Keratinocyte (primary cell): ENCODE data around the gene CNGA1. TPM values are rescaled to one million over a fixed set of nuclear protein-coding genes. Genes with fewer than 3 reads are reported as not detected.

Experiments used
- DNase-seq: peaks from one replicate; pipeline ENCODE4 v3.0.0-alpha.2; 2011; ENCODE audit warnings: low read depth, missing footprints, low spot score
- FAIRE-seq: peaks from 2 replicates; lab custom pipeline; 2011; peaks lifted over from hg19 to GRCh38; lab: Jason Lieb, UNC
- H2AFZ ChIP-seq: 2 replicates; pipeline ENCODE4 v1.6.0; 2012; ENCODE audit warnings: low read length, control low read depth, inconsistent platforms; ENCODE audit not compliant: control insufficient read depth
- H3K27ac ChIP-seq: 2 replicates; pipeline ENCODE4 v1.5.1; 2011; ENCODE audit warnings: low read length; ENCODE audit not compliant: control insufficient read depth, insufficient read depth
- H3K27me3 ChIP-seq: 3 replicates; pipeline ENCODE4 v1.6.0; 2011; ENCODE audit warnings: low read length; ENCODE audit not compliant: control insufficient read depth, insufficient read depth; ENCODE audit errors: extremely low read depth
- H3K36me3 ChIP-seq, 2 experiments: 2 replicates in 1 of 2; 3 replicates in 1 of 2; pipeline ENCODE4 v1.5.1; 2011; ENCODE audit warnings: low read length in 2 of 2, mild to moderate bottlenecking in 1 of 2; ENCODE audit not compliant: control insufficient read depth in 2 of 2, insufficient read depth in 2 of 2; ENCODE audit errors: extremely low read depth in 1 of 2
- H3K4me1 ChIP-seq: 3 replicates; pipeline ENCODE4 v1.5.1; 2011; ENCODE audit warnings: low read length; ENCODE audit not compliant: control insufficient read depth, insufficient read depth; ENCODE audit errors: extremely low read depth
- H3K4me2 ChIP-seq: 3 replicates; pipeline ENCODE4 v1.6.0; 2011; ENCODE audit warnings: low read depth, low read length; ENCODE audit not compliant: control insufficient read depth, insufficient read depth; ENCODE audit errors: extremely low read depth
- H3K4me3 ChIP-seq, 3 experiments: fragments of 200-600 bp in 1 of 3; sonication (generic) in 1 of 3; 2 replicates in 2 of 3; 3 replicates in 1 of 3; pipeline ENCODE4 v1.5.1; 2011 to 2016; ENCODE audit warnings: low read length in 3 of 3, mild to moderate bottlenecking in 3 of 3, control low read depth in 2 of 3, inconsistent platforms in 1 of 3, low read depth in 1 of 3, mixed read lengths in 1 of 3, mixed run types in 1 of 3, moderate library complexity in 1 of 3; ENCODE audit not compliant: control insufficient read depth in 2 of 3, insufficient read depth in 2 of 3; ENCODE audit errors: extremely low read depth in 1 of 3
- H3K79me2 ChIP-seq: 2 replicates; pipeline ENCODE4 v1.6.0; 2012; ENCODE audit warnings: low read length; ENCODE audit not compliant: control insufficient read depth, insufficient read depth
- H3K9ac ChIP-seq: 3 replicates; pipeline ENCODE4 v1.6.0; 2011; ENCODE audit warnings: low read length; ENCODE audit not compliant: control insufficient read depth, insufficient read depth; ENCODE audit errors: extremely low read depth
- H3K9me1 ChIP-seq: 3 replicates; pipeline ENCODE4 v1.6.0; 2011; ENCODE audit warnings: low read length; ENCODE audit not compliant: control insufficient read depth, insufficient read depth; ENCODE audit errors: extremely low read depth
- H3K9me3 ChIP-seq: 2 replicates; pipeline ENCODE4 v1.5.1; 2012; ENCODE audit warnings: low read depth, low read length; ENCODE audit not compliant: control insufficient read depth
- H4K20me1 ChIP-seq: 3 replicates; pipeline ENCODE4 v1.6.0; 2011; ENCODE audit warnings: low read length; ENCODE audit not compliant: control insufficient read depth, insufficient read depth; ENCODE audit errors: extremely low read depth
- EZH2 ChIP-seq: IDR thresholded peaks from one replicate; pipeline ENCODE4 v1.6.1; 2012; ENCODE audit warnings: inconsistent platforms, mild to moderate bottlenecking, low read length, moderate library complexity
- dilution Hi-C: fragments of 300-500 bp; cut with MboI; formaldehyde crosslinking; loops from one replicate; pipeline ENCODE4 v1.7.0; 2020; ENCODE audit warnings: low sequenced_read_pairs; ENCODE audit not compliant: extremely low pct_ligation_motif_present
- polyA plus RNA-seq, 5 experiments: library from polyadenylated mRNA; depleted of rRNA in 3 of 5; stranded (reverse) in 3 of 5; stranded (forward) in 1 of 5; unstranded in 1 of 5; fragments of >200 nt; gene quantifications; 1 replicate in 1 of 5; 2 replicates in 3 of 5; 3 replicates in 1 of 5; pipeline versions ENCODE4 v1.2.1 to v1.2.3, GENCODE V29; 2011 to 2012; ENCODE audit warnings: missing spikeins in 2 of 5, low read depth in 1 of 5, low replicate concordance in 1 of 5
- TF ChIP-seq, protein P1 (sequence below), 3 experiments: IDR thresholded peaks in 1 of 3; conservative IDR thresholded peaks in 1 of 3; optimal IDR thresholded peaks in 1 of 3; 2 replicates in 2 of 3; 3 replicates in 1 of 3; pipeline versions ENCODE3 to v1.5.1; 2011; ENCODE audit warnings: low read length in 3 of 3, mild to moderate bottlenecking in 3 of 3, moderate library complexity in 2 of 3, control low read depth in 1 of 3, inconsistent platforms in 1 of 3; ENCODE audit not compliant: insufficient read depth in 2 of 3; ENCODE audit errors: extremely low read depth in 1 of 3

CNGA1 gene
- polyA plus RNA-seq, 1 donor (not counting 4 experiments of a cell fraction or from before 2014, with no cell fraction given), result 0.58 TPM

DNA sequence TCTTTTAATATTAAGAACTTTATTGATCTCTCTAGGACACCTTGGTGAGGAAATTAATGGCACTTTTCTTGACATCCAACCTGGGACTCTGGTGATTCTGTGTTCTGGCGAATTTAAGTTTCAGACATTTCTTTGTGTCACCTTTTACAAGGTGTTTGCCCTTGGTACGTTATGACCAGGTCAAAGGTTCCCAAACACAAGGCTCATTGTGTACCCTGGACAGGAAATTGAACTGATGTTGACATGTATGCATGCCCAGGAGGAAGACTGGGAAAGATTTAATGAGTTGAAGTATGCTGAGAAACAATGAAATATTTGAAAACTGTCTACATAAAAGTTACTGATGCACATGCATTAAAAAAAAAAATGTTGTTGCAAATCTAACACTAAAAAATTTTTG lies 22.2 kb upstream of the CNGA1 start:
- FAIRE-seq (peak; percentile 34), DNase-seq (no peak)
- Histone ChIP-seq H3K9ac (no peak overlapping the region), H3K36me3 (peaks cover 3 to 7% of the 10 kb centered on the region in 2 experiments), H3K9me3 (no peaks in the 10 kb centered on the region), H2AFZ (no peak overlapping the region), H3K9me1 (no peaks in the 10 kb centered on the region), H4K20me1 (no peaks in the 10 kb centered on the region), H3K4me3 (no peak overlapping the region), H3K4me1 (no peaks in the 10 kb centered on the region), H3K27me3 (no peaks in the 10 kb centered on the region), H3K79me2 (no peaks in the 10 kb centered on the region), H3K4me2 (no peak overlapping the region), H3K27ac (no peak overlapping the region)
- no peak for TF ChIP-seq EZH2
- TF ChIP-seq, protein P1, sequence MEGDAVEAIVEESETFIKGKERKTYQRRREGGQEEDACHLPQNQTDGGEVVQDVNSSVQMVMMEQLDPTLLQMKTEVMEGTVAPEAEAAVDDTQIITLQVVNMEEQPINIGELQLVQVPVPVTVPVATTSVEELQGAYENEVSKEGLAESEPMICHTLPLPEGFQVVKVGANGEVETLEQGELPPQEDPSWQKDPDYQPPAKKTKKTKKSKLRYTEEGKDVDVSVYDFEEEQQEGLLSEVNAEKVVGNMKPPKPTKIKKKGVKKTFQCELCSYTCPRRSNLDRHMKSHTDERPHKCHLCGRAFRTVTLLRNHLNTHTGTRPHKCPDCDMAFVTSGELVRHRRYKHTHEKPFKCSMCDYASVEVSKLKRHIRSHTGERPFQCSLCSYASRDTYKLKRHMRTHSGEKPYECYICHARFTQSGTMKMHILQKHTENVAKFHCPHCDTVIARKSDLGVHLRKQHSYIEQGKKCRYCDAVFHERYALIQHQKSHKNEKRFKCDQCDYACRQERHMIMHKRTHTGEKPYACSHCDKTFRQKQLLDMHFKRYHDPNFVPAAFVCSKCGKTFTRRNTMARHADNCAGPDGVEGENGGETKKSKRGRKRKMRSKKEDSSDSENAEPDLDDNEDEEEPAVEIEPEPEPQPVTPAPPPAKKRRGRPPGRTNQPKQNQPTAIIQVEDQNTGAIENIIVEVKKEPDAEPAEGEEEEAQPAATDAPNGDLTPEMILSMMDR (optimal IDR thresholded peaks at IDR 0.05 in 1 of 3, IDR thresholded peaks at IDR 0.05 in 1 of 3, conservative IDR thresholded peaks at IDR 0.05 in 1 of 3; ENCODE audit: extremely low read depth in 1 of 3, insufficient read depth in 2 of 3, low read length in 3 of 3), result no peak
- dilution Hi-C loops, result no loop called here

DNA sequence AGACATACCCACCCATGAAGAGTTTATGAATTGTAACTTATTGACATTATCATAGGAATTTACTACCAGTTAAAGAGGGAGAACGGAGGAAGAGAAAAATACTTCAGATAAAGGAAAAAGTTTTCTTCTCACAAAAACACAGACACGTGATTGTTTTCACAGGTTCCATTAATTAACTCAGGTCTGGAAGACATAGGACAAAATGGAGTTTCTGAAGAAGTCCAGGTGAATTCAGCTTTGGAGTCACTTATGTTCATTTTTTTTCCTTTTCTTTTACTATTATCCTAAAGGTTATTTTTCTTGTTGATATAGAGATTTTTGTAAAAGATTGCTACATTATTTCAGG lies 20.6 kb upstream of the CNGA1 start:
- Histone ChIP-seq H4K20me1 (no peaks in the 10 kb centered on the region), H3K9me1 (no peaks in the 10 kb centered on the region), H3K27me3 (no peaks in the 10 kb centered on the region), H3K4me3 (no peak overlapping the region), H3K4me1 (no peaks in the 10 kb centered on the region), H3K27ac (no peak overlapping the region), H2AFZ (no peak overlapping the region), H3K4me2 (no peak overlapping the region), H3K36me3 (peaks cover 3 to 7% of the 10 kb centered on the region in 2 experiments), H3K79me2 (no peaks in the 10 kb centered on the region), H3K9me3 (no peaks in the 10 kb centered on the region), H3K9ac (no peak overlapping the region)
- no peak for DNase-seq
- FAIRE-seq, result no peak
- dilution Hi-C loops, result no loop called here
- TF ChIP-seq, protein P1 (optimal IDR thresholded peaks at IDR 0.05 in 1 of 3, IDR thresholded peaks at IDR 0.05 in 1 of 3, conservative IDR thresholded peaks at IDR 0.05 in 1 of 3; ENCODE audit: extremely low read depth in 1 of 3, insufficient read depth in 2 of 3, low read length in 3 of 3), result no peak
- no peak for TF ChIP-seq EZH2
